HEK293 (cell line): ENCODE results near the gene EBF3.

Source experiments
- YY1 ChIP-seq: fragments of 450-650 bp; formaldehyde crosslinking; IDR thresholded peaks from 2 replicates; pipeline ENCODE4 v1.5.1; 2018; ENCODE audit warnings: missing biosample characterization, missing genetic modification characterization
- ZNF629 ChIP-seq: fragments of 450-650 bp; formaldehyde crosslinking; IDR thresholded peaks from 2 replicates; pipeline ENCODE4 v1.5.1; 2017; ENCODE audit warnings: missing biosample characterization, missing genetic modification characterization

GRCh38 chr10:129836253-129836652 lies 127.8 kb downstream of the EBF3 start:
- TF ChIP-seq ZNF629 (tag by site-specific recombination) (no peak), YY1 (tag by site-specific recombination) (no peak)
